PC-3 (cell line): ENCODE measurements around the gene TAPBPL. TPM values are rescaled to one million over a fixed set of nuclear protein-coding genes. Genes with fewer than 3 reads are reported as not detected.

Experiments
- ATAC-seq: fragments of 200-7000 bp; cut with Tn5 transposase; 2 replicates; pipeline ENCODE4 v1.9.1; 2020; ENCODE audit warnings: mild to moderate bottlenecking, moderate library complexity
- BruUV-seq: library from RNA; stranded (reverse); fragments of 400-500 nt; replicated peaks from 2 replicates; lab custom pipeline; 2021; lab: Mats Ljungman, UMichigan
- CTCF ChIA-PET: fragments of 300-600 bp; sonication (Branson Sonifier 250); formaldehyde crosslinking; loops from one replicate; lab custom pipeline; 2022; ENCODE audit warnings: antibody characterized with exemption; lab: Charles Lee
- POLR2A ChIA-PET: fragments of 300-600 bp; sonication (Branson Sonifier 250); formaldehyde crosslinking; loops from one replicate; lab custom pipeline; 2022; ENCODE audit warnings: antibody characterized with exemption; ENCODE audit not compliant: unreplicated experiment; lab: Charles Lee
- DNase-seq: peaks from one replicate; pipeline ENCODE4 v3.0.0-alpha.2; 2015
- H2AFZ ChIP-seq: fragments of 300-600 bp; sonication (generic); 2 replicates; pipeline ENCODE4 v1.6.0; 2016; ENCODE audit warnings: antibody characterized with exemption, low read length
- H3F3A ChIP-seq: fragments of 300-600 bp; sonication (generic); one replicate; pipeline ENCODE4 v1.6.0; 2017; ENCODE audit warnings: antibody characterized with exemption, low read length, control low read depth, mild to moderate bottlenecking; ENCODE audit not compliant: unreplicated experiment
- H3K27ac ChIP-seq: fragments of 300-600 bp; sonication (generic); 2 replicates; pipeline ENCODE4 v1.5.1; 2016; ENCODE audit warnings: mild to moderate bottlenecking, low read length
- H3K27me3 ChIP-seq: fragments of 300-600 bp; sonication (generic); 2 replicates; pipeline ENCODE4 v1.6.1; 2016; ENCODE audit warnings: low read length, mixed read lengths
- H3K36me3 ChIP-seq: fragments of 300-600 bp; sonication (generic); 2 replicates; pipeline ENCODE4 v1.6.1; 2016; ENCODE audit warnings: low read depth, mixed run types, low read length, mixed read lengths
- H3K4me1 ChIP-seq: fragments of 300-600 bp; sonication (generic); 2 replicates; pipeline ENCODE4 v1.5.1; 2016; ENCODE audit warnings: low read length; ENCODE audit not compliant: insufficient read depth
- H3K4me2 ChIP-seq: fragments of 300-600 bp; sonication (generic); 2 replicates; pipeline ENCODE4 v1.6.0; 2016; ENCODE audit warnings: low read length
- H3K4me3 ChIP-seq: fragments of 300-600 bp; sonication (generic); 2 replicates; pipeline ENCODE4 v1.5.1; 2016; ENCODE audit warnings: mild to moderate bottlenecking, low read length, mixed read lengths
- H3K79me2 ChIP-seq: fragments of 300-600 bp; sonication (generic); 2 replicates; pipeline ENCODE4 v1.6.1; 2017; ENCODE audit warnings: low read length, mixed read lengths
- H3K9ac ChIP-seq: fragments of 300-600 bp; sonication (generic); 2 replicates; pipeline ENCODE4 v1.6.0; 2016; ENCODE audit warnings: mild to moderate bottlenecking, low read length
- H3K9me2 ChIP-seq: fragments of 300-600 bp; sonication (generic); replicated peaks from 2 replicates; pipeline ENCODE4 v1.6.1; 2016; ENCODE audit warnings: mixed run types, low read length, mixed read lengths
- H3K9me3 ChIP-seq: fragments of 300-600 bp; sonication (generic); 2 replicates; pipeline ENCODE4 v1.6.1; 2016; ENCODE audit warnings: low read length, mixed read lengths
- H4K20me1 ChIP-seq: fragments of 300-600 bp; sonication (generic); 2 replicates; pipeline ENCODE4 v1.6.1; 2016; ENCODE audit warnings: low read length, mixed read lengths
- CTCF ChIP-seq: fragments of 300-600 bp; sonication (generic); conservative IDR thresholded peaks from 2 replicates; pipeline ENCODE4 v1.5.1; 2017; ENCODE audit warnings: antibody characterized with exemption, low read depth, mild to moderate bottlenecking, low read length
- EZH2 ChIP-seq: fragments of 300-600 bp; sonication (generic); IDR thresholded peaks from one replicate; pipeline ENCODE4 v1.6.1; 2017; ENCODE audit warnings: antibody characterized with exemption, mild to moderate bottlenecking, low read length; ENCODE audit not compliant: unreplicated experiment
- EZH2phosphoT487 ChIP-seq: fragments of 300-600 bp; sonication (generic); IDR thresholded peaks from 2 replicates; pipeline ENCODE4 v1.6.1; 2018; ENCODE audit warnings: mild to moderate bottlenecking, antibody characterized with exemption, low read length, borderline replicate concordance
- intact Hi-C: fragments of 100-400 bp; cut with micrococcal nuclease; formaldehyde crosslinking; loops from 2 replicates; pipeline ENCODE4 v1.9.0; 2023
- total RNA-seq: library from RNA; depleted of rRNA; stranded (reverse); fragments of >200 nt; gene quantifications from 2 replicates; pipeline ENCODE4 v1.2.3, GENCODE V29; 2014

TAPBPL gene
- total RNA-seq, 1 experiment from 2014 or later: 0.47 TPM

- intact Hi-C loops: no loop called here
- no peak overlapping the region for H2AFZ ChIP-seq
- H3K27ac ChIP-seq: no peak overlapping the region
- no peak for TF ChIP-seq EZH2
- no peak for TF ChIP-seq EZH2phosphoT487
- no peak for TF ChIP-seq CTCF
- H3K27me3 ChIP-seq: no peaks in the 10 kb centered on the region
- peaks cover 25% of the 10 kb centered on the region for H3K4me1 ChIP-seq
- H3K36me3 ChIP-seq: peaks cover 4% of the 10 kb centered on the region; the same call in 1 of the 2 replicates
- BruUV-seq: no TSS peak
- ChIA-PET CTCF (no interaction called here), POLR2A (no interaction called here)
- ATAC-seq (no peak), DNase-seq (peak; percentile 26)
- peaks cover 11% of the 10 kb centered on the region for H3K79me2 ChIP-seq
- H3K9ac ChIP-seq: no peak overlapping the region
- no peaks in the 10 kb centered on the region for H3K9me3 ChIP-seq
- H3K9me2 ChIP-seq: no peaks in the 10 kb centered on the region
- H3K4me2 ChIP-seq: peak overlapping the region; percentile 100
- H4K20me1 ChIP-seq: no peaks in the 10 kb centered on the region
- H3K4me3 ChIP-seq: no peak overlapping the region
- H3F3A ChIP-seq: no peaks in the 10 kb centered on the region
Observed at GRCh38 chr12:6468283-6468575, 16.4 kb downstream of the TAPBPL start.

GRCh38 chr12:6469092-6469491 is 17.2 kb downstream of the TAPBPL start:
- peaks cover 25% of the 10 kb centered on the region for H3K4me1 ChIP-seq
- no peak overlapping the region for H3K27ac ChIP-seq
- ChIA-PET CTCF (no interaction called here), POLR2A (no interaction called here)
- peak overlapping the region; percentile 96; the same call in 1 of the 2 replicates for H3K4me3 ChIP-seq
- H2AFZ ChIP-seq: no peak overlapping the region
- no peaks in the 10 kb centered on the region for H3F3A ChIP-seq
- peak overlapping the region; percentile 100 for H3K4me2 ChIP-seq
- TF ChIP-seq CTCF: no peak
- no peak for TF ChIP-seq EZH2
- TF ChIP-seq EZH2phosphoT487: no peak
- intact Hi-C loops: no loop called here
- ATAC-seq (no peak), DNase-seq (no peak)
- H3K9ac ChIP-seq: no peak overlapping the region
- no peaks in the 10 kb centered on the region for H4K20me1 ChIP-seq
- H3K9me3 ChIP-seq: no peaks in the 10 kb centered on the region
- H3K79me2 ChIP-seq: peaks cover 11% of the 10 kb centered on the region
- no peaks in the 10 kb centered on the region for H3K9me2 ChIP-seq
- peaks cover 4% of the 10 kb centered on the region; the same call in 1 of the 2 replicates for H3K36me3 ChIP-seq
- H3K27me3 ChIP-seq: no peaks in the 10 kb centered on the region
- no TSS peak for BruUV-seq

GRCh38 chr12:6469609-6470374 is 17.9 kb downstream of the TAPBPL start:
- no peak for TF ChIP-seq EZH2phosphoT487
- TF ChIP-seq CTCF: no peak
- no peak for TF ChIP-seq EZH2
- Histone ChIP-seq H3K27me3 (no peaks in the 10 kb centered on the region), H3K4me3 (peak overlapping the region; percentile 96), H2AFZ (peak overlapping the region; percentile 93), H3F3A (no peaks in the 10 kb centered on the region), H3K27ac (no peak overlapping the region), H3K36me3 (peaks cover 3% of the 10 kb centered on the region; the same call in 1 of the 2 replicates), H3K4me2 (peak overlapping the region; percentile 100), H3K79me2 (peaks cover 11% of the 10 kb centered on the region), H3K9me3 (no peaks in the 10 kb centered on the region), H4K20me1 (no peaks in the 10 kb centered on the region), H3K9ac (peak overlapping the region; percentile 77), H3K9me2 (no peaks in the 10 kb centered on the region), H3K4me1 (peaks cover 25% of the 10 kb centered on the region)
- DNase-seq (no peak), ATAC-seq (no peak)
- ChIA-PET POLR2A (interaction anchor here (0.6 kb wide), 2 partner anchors 114 to 134 kb away, joined by 3 read pairs; no protein-coding TSS in a partner anchor), CTCF (interaction anchor here (0.6 to 1.8 kb wide), 2 partner anchors 83 to 147 kb away, joined by 5 to 6 read pairs; no protein-coding TSS in a partner anchor)
- TSS peak; percentile 52 for BruUV-seq
- intact Hi-C loops: loop anchor here (1.0 to 2.0 kb wide), 3 partner anchors 25 to 147 kb away; partner anchors contain the start of genes GAPDH and NCAPD2
